Colonic mucosa (tissue), 4 donors: Measurements from ENCODE around the gene PSMD2. TPM values are rescaled to one million over a fixed set of nuclear protein-coding genes. Genes with fewer than 3 reads are reported as not detected.

Experiments used
- DNase-seq: peaks from one replicate; pipeline ENCODE4 v3.0.0-alpha.2; 2020
- H3K27ac ChIP-seq: fragments of 200-600 bp; one replicate; pipeline ENCODE4 v1.8.0; 2021
- H3K27me3 ChIP-seq: fragments of 200-600 bp; one replicate; pipeline ENCODE4 v1.8.0; 2021
- H3K36me3 ChIP-seq: fragments of 200-600 bp; one replicate; pipeline ENCODE4 v1.8.0; 2021
- H3K4me1 ChIP-seq: fragments of 200-600 bp; one replicate; pipeline ENCODE4 v1.8.0; 2021; ENCODE audit warnings: mild to moderate bottlenecking
- H3K4me3 ChIP-seq: fragments of 200-600 bp; one replicate; pipeline ENCODE4 v1.8.0; 2021
- H3K9ac ChIP-seq, 2 donors: one replicate each; pipeline ENCODE4 v1.7.0; 2013; ENCODE audit warnings: control low read depth in 2 of 2, low read depth in 2 of 2, low read length in 2 of 2
- H3K9me3 ChIP-seq: fragments of 200-600 bp; one replicate; pipeline ENCODE4 v1.8.0; 2021
- intact Hi-C: fragments of 100-400 bp; cut with DNase I; formaldehyde crosslinking; loops from one replicate; pipeline ENCODE4 v1.14.1; 2022
- total RNA-seq, 2 donors: library from RNA; stranded (reverse); fragmentation: NEBNext Ultra II Directional in 1 of 2; extraction: Animal tissue kit (Norgen Biotek cat#: 25700) in 1 of 2; gene quantifications; one replicate each; pipeline ENCODE4 v1.2.1, GENCODE V29; 2021
- TF ChIP-seq, protein P1 (sequence below): fragments of 200-600 bp; IDR thresholded peaks from one replicate; pipeline ENCODE4 v1.8.0; 2022; ENCODE audit warnings: antibody characterized with exemption, mild to moderate bottlenecking
- donor health status: healthy.
- donor health status: DM: no; HTN: no; CAD: no.
- donor health status: DM: no; HTN: no; CAD: no.

The PSMD2 gene
- total RNA-seq, 2 donors from 2014 or later: 166 to 298 TPM

DNA sequence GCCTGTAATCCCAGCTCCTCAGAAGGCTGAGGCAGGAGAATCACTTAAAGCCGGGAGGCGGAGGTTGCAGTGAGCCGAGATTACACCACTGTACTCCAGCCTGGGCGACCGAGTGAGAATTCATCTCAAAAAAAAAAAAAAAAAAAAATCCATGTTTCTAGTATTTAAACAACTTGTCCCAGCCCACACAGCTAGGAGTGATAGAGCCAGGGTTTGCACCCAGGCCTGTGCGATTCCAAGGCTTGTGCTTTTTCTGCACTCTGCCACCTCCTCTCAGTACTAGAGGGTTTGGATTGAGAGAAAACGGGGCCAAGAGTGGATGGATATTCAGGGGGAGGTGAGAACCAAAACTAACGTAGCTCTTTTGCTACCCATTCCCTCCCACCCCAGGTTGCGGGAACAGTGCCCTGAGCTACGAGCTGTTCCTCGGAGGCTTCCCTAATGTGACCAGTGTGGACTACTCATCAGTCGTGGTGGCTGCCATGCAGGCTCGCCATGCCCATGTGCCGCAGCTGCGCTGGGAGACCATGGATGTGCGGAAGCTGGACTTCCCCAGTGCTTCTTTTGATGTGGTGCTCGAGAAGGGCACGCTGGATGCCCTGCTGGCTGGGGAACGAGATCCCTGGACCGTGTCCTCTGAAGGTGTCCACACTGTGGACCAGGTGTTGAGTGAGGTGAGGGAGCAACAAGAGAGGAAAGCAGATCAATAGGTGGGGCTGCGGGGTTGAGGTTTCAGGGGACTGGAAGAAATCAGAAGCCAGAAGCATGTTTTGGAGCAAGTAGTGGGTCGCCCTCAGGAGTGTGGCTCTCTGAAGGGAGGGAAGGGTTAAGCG is 41.7 kb upstream of the PSMD2 start:
- intact Hi-C loops: no loop called here
- no peak overlapping the region for H3K4me3 ChIP-seq
- peaks cover 3% of the 10 kb centered on the region for H3K4me1 ChIP-seq
- no peak overlapping the region for H3K9ac ChIP-seq
- DNase-seq: no peak
- H3K27ac ChIP-seq: no peak overlapping the region
- TF ChIP-seq, protein P1, sequence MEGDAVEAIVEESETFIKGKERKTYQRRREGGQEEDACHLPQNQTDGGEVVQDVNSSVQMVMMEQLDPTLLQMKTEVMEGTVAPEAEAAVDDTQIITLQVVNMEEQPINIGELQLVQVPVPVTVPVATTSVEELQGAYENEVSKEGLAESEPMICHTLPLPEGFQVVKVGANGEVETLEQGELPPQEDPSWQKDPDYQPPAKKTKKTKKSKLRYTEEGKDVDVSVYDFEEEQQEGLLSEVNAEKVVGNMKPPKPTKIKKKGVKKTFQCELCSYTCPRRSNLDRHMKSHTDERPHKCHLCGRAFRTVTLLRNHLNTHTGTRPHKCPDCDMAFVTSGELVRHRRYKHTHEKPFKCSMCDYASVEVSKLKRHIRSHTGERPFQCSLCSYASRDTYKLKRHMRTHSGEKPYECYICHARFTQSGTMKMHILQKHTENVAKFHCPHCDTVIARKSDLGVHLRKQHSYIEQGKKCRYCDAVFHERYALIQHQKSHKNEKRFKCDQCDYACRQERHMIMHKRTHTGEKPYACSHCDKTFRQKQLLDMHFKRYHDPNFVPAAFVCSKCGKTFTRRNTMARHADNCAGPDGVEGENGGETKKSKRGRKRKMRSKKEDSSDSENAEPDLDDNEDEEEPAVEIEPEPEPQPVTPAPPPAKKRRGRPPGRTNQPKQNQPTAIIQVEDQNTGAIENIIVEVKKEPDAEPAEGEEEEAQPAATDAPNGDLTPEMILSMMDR: no peak
- peaks cover 31% of the 10 kb centered on the region for H3K27me3 ChIP-seq
- H3K9me3 ChIP-seq: no peaks in the 10 kb centered on the region
- H3K36me3 ChIP-seq: no peaks in the 10 kb centered on the region

DNA sequence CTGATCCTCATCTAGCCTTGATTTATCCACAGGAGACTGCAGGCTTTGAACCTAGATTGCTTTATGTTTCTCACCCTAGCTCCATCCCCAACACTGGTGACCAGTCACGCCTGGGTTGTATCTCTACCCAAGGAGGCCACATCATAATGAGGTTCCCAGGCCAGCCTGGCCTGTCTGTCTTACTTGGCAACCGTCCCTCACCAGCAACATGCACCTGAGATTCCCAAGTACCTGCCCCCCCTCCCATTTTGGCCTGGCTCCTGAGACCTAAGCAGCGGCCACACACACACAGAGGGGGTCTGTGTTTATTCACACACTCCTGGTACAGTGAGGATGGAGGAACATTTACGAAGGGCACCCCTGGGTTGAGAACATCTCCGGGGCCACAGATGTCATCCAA is 40.1 kb upstream of the PSMD2 start:
- H3K27me3 ChIP-seq: peaks cover 42% of the 10 kb centered on the region

DNA sequence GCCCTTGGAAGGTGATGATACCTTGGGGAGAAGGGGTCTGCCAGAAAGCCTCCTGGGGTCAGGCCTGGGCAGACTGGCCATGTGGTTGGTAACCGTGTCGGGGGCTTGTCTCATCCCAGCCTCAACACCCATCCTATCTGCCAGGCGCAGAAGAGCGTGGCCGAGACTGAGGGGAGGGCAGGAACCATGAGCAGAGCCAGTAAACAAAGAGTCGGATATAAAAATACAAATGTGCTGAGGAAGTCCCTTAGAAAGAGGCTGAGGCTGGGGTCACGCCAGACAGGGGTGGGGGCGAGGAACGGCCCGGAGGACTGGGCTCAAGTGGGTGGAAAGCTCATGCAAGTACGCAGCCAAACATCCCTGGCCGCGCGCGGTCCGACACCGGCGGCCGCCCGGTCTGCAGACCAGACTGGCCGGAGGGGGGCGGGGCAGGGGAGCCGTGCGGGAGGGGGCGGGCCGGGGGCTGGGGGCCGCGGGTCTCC is 39.6 kb upstream of the PSMD2 start:
- TF ChIP-seq, protein P1: no peak
- H3K9ac ChIP-seq: no peak overlapping the region
- H3K27ac ChIP-seq: no peak overlapping the region
- DNase-seq: no peak
- H3K36me3 ChIP-seq: no peaks in the 10 kb centered on the region
- peaks cover 3% of the 10 kb centered on the region for H3K4me1 ChIP-seq
- H3K9me3 ChIP-seq: no peaks in the 10 kb centered on the region
- H3K27me3 ChIP-seq: peaks cover 42% of the 10 kb centered on the region
- intact Hi-C loops: no loop called here
- no peak overlapping the region for H3K4me3 ChIP-seq

More for the DNA sequence above, 40.1 kb upstream of the PSMD2 start:
- no peak overlapping the region for H3K4me3 ChIP-seq
- H3K4me1 ChIP-seq: peaks cover 3% of the 10 kb centered on the region
- H3K9me3 ChIP-seq: no peaks in the 10 kb centered on the region
- DNase-seq: no peak
- intact Hi-C loops: no loop called here
- TF ChIP-seq, protein P1: no peak
- no peak overlapping the region for H3K27ac ChIP-seq
- H3K36me3 ChIP-seq: no peaks in the 10 kb centered on the region
- H3K9ac ChIP-seq: no peak overlapping the region

DNA sequence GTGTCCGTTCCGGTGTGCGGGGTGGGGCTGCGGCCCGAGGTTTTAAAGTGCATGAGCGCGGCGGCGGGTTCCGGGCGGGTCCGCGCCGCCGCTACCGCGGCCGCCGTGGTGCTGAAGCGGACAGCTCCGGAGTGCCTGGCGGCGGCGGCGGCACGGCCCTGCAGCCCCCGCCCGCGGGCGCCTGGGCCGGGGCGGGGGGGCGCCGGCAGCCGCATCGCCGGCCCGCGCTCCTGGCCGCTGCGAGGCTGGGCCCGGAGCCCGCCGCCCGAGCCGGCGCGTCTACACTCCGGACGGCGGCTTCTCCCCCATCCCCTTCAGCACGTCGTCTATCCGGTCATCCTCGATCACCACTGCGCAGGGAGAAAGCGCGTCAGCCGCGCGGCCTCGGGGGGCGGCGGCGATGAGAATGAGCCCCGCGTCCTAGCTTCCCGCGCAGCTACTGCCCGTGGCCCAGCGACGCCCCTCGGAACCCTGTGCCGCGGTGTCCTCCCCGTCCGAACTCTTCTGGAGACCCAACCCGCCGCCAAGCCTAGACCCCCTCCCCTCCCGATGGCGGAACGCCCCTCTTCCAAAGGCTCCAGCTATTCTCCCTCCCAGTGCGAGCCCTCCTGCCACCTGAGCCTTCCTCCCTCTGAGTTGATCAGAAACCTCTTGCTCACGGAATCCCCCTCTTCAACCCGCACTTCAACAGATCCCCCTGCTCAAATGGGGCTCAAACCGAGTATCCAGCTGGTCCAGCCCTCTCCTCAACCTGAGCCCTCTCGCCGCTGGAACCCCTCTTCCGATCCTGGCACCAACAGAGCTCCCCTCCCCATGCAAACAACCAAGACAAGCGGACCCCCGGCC is 38.9 kb upstream of the PSMD2 start:
- H3K9ac ChIP-seq: no peak overlapping the region
- peaks cover 42% of the 10 kb centered on the region for H3K27me3 ChIP-seq
- H3K4me1 ChIP-seq: peaks cover 3% of the 10 kb centered on the region
- H3K9me3 ChIP-seq: no peaks in the 10 kb centered on the region
- no peak overlapping the region for H3K27ac ChIP-seq
- DNase-seq: no peak
- TF ChIP-seq, protein P1: no peak
- intact Hi-C loops: no loop called here
- H3K36me3 ChIP-seq: no peaks in the 10 kb centered on the region
- H3K4me3 ChIP-seq: no peak overlapping the region

DNA sequence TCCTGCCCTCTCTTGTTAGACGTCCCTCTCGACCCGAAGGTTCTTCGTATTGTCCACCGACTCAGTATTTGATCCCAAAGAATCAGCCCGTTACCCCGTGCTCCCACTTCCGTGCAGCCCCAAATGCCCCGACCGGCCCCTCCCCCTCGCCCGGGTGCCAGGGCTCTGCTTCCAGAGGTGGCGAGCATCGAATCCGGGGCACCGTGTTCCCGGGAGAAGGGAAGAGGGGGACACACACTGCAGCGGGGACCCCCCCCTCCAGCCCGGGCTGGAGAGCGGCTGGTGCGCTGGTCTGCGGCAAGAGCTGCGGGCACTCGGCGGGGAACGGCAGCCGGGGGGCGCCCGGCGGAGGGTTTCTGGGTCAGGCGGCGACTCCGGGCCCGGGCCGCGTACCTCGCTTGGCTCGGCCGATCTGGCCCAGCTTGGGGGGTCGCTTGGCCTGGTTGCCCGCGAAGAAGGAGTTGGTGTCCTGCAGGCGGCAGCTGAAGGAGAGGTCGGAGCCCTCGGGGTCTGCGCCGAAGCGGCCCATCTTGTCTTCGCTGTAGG is 38.2 kb upstream of the PSMD2 start:
- no peak overlapping the region for H3K27ac ChIP-seq
- H3K4me1 ChIP-seq: peaks cover 3% of the 10 kb centered on the region
- H3K9me3 ChIP-seq: no peaks in the 10 kb centered on the region
- intact Hi-C loops: no loop called here
- peaks cover 42% of the 10 kb centered on the region for H3K27me3 ChIP-seq
- H3K9ac ChIP-seq: no peak overlapping the region
- TF ChIP-seq, protein P1: no peak
- H3K4me3 ChIP-seq: peak overlapping the region; percentile 32
- no peak for DNase-seq
- no peaks in the 10 kb centered on the region for H3K36me3 ChIP-seq
